Measurements from ENCODE around the gene WDR62.
"Not testable (repeated sequence)": the region's sequence is repeated elsewhere in the genome, so short reads cannot be mapped to it uniquely, and the experiment has no call there.

Gene WDR62

DNA sequence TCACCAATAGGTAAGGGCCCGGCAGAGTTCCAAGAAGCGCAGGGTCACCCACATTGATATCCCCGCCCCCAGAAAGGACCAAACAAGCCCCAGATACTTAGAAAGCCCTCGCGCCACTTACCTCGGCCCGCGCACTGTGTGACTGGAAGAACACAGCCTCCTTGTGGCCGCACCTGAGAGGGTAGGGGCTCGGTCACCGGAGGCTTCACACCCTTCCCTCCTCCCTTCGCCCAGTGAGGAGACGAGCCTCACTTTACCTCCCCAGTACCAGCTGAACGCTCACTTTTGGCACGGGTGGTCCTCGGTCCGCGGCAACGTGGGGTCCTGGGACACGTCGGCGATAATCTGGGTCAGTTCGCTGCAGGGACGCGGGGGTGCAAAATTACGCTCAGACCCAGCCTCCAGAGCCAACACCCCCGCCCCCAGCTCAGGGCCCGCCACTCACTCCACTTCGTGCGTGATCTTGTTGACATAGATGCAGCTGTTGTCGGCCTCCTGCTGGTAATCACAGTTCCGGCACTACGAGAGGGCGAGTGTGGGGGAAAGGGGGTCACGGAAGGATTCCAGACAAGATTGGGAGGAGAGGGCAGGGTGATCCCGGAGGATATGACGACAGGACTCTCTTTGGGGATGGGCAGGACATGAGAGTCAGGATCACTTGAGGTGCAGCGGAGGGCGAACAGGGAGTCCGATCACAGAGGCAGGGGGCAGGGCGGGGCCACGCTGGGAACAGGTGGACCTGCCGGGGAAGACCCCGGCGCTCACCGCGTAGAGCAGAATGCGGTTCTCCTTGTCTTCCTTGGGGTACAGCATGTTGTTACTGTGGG, 59.4 kb downstream of the WDR62 start:
- DNase-seq, result peak; percentile 26

DNA sequence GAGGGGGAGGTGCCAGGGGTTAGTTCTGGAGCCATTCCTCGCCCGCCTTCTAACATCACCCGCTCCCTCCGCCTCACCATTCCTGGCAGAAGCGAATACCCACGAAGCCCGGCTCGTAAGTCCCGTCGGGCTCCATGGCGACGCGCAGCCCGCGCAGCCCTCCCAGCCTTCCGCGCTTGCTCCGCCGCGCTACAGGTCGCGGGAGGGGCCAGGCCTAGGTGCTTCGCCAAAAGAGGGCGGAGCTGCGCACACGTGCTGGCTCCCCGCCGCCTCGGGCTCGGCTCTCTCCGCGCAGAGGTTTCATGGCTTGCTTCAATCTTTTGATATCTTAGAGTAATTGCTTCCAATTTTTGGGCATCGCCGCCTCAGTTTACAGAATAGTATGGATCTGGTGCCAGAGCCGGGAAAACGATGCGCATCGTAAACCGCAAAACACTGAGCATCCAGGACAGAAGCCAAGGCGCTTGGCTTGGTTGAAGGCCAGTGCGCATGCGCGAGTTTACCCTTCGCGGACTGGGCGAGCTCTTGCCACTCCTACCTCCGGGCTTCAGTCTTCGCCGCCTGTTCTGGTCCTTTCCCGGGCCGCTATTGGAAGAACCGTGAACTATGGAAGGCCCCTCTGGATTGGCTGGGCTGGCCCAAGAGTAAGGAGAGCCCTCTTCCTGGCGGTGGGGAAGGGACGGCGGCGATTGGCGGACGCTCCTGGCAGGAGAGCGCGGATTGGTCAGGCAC, 60.2 kb downstream of the WDR62 start, which contains the start of gene POLR2I:
Gene POLR2I (minus strand): TSS at position 155 of the 732 bp plus-strand sequence. CDS start 19 bp downstream, at position 136.
- DNase-seq, result peak; percentile 100

DNA sequence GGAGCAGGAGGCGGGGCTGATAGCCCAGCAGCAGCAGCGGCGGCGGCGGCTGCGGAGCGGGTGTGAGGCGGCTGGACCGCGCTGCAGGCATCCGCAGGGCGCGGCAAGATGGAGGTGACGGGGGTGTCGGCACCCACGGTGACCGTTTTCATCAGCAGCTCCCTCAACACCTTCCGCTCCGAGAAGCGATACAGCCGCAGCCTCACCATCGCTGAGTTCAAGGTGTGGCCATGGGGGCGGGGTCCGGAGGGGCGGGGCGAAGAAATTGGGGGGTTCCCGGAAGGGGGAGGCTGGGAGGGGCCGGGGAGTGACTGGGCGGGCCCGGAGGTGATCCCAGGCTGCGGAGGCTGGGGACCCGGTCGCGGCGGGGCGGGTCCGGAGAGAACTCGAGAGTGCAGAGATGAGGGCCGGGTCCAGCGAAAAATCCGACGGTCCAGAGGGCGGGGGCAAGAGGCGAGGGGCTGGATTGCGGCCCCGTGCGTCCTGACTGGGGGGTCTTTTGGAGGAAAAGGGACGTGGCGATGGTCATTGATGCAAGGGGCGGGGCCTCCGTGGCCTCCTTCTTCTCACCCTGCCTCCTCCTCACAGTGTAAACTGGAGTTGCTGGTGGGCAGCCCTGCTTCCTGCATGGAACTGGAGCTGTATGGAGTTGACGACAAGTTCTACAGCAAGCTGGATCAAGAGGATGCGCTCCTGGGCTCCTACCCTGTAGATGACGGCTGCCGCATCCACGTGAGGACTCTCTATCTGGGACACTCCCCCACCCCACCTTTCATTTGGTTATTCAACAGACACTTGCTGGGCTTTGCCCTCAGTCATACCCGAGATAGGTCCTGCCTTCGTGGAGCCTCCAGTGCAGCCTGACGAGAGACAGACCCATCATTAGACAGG, 61.0 kb downstream of the WDR62 start, which contains the start of gene TBCB:
Gene TBCB (plus strand): TSS at position 16 of the 891 bp plus-strand sequence. CDS start 93 bp downstream, at position 109.
- peak; percentile 76 for DNase-seq

DNA sequence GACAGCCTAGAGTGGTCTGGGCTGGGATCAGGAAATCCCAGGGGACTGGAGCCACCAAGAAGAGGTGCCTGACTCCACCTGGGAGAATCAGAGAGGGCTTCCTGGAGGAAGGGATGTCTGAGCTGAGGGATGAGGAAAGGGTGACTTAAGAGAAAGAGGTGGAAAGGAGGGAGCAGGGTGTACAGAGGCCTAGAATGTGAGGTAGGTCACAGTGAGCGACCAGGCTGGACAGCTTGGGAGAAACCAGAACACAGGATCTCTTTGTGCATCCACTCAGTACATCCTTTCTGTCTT, 61.6 kb downstream of the WDR62 start:
- no peak for DNase-seq

DNA sequence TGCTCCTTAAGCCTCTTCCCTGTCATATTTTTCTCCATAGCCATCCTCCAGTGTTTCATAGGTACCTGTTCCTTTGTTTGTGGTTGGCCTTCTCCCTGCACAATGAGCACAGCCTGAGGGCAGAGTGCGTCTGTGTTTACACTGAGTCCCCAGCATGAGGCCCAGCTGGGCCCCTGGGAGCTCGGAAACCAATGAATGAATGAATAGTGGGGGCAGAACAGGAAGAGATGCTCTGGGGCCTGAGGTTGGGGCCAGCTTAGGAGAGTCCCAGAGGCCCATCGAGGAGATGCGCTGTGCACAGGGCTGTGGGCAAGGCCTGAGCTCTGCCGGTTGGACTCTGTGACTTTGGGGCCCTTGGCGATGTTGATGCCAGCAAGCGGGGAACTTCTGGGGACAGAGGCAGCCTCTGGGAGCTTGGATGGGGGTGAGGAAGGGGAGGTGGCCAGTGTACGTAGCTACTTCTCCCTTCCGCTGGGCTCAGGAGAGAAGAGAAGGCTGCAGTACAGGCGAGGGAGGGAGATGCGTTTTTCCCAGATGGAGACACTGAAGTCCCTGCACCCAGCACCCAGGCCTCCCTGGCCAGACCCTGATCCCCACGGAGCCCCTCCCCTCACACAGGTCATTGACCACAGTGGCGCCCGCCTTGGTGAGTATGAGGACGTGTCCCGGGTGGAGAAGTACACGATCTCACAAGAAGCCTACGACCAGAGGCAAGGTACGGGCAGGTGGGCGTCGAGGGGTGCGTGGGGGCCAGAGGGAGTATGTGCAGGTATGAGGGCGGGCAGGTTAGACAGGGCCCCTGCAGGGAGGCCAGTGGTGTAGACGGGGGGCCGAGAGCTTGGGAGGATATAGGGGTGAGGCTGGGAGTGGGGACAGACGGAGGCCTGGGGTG, 65.6 kb downstream of the WDR62 start:
- no peak for DNase-seq

DNA sequence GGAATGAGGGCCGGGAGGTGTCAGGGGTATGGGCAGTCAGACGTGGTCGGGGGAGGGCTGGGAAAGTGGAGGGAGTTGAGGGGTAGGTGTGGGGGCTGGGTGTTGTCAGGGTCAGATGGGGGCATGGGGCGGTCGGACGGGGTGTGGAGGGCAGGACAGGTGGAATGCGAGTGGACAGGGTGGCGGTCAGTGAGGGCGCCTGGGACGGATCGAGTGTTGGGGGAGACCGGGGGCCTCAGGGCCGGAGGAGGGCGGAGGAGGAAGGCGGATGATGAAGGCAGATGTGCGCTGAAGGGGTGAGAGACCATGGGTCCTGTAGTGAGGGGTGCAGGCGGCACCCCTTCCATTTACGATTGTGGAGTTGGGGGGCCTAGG, 66.3 kb downstream of the WDR62 start:
- DNase-seq, result no peak

DNA sequence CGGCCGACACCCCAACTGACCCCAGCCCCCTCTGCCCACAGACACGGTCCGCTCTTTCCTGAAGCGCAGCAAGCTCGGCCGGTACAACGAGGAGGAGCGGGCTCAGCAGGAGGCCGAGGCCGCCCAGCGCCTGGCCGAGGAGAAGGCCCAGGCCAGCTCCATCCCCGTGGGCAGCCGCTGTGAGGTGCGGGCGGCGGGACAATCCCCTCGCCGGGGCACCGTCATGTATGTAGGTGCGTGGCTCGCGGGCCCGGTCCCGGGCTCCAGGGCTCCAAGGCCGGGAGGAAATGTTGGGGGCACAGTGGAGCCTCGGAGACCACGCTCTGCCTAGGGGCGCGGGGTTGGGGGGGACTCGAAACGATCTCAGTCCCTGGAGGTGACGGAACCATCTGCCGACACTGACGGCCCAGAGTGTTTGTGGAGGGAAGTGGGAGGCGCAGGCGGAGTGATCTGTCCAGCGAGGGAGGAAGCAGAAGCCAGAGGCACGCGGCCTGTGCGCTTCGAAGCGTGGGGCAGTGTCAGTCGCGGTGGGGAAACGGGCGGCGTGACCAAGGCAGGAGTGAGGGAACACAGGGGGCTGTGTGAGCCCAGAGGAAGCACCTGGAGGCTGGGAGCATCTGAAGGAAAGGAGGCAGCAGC, 66.9 kb downstream of the WDR62 start:
- no peak for DNase-seq

DNA sequence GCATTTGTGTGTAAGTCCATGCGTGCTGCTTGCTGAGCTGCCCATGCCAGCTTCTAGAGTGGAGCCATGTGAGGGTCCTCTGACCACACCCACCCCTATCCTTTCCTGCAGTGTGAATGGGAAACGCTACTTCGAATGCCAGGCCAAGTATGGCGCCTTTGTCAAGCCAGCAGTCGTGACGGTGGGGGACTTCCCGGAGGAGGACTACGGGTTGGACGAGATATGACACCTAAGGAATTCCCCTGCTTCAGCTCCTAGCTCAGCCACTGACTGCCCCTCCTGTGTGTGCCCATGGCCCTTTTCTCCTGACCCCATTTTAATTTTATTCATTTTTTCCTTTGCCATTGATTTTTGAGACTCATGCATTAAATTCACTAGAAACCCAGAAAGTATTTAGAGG, 70.9 kb downstream of the WDR62 start:
- DNase-seq, result no peak

DNA sequence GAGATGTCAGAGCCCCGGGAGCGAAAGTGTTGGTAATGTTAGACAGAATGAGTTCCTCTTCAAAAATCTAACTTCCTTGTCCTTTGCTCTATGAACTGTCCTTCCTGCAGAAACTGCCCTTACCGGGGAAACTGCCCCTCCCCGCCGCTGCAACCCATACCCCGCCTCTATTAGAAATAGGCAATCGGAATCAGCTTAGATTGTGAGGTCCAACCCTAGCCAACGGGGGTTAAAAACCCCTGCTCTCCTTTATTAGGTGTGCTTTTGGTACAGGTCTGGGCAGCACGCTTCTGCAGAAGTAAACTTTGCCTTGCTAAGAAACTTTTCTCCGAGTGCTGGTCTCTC, 73.7 kb downstream of the WDR62 start:
- peak; percentile 73 for DNase-seq

DNA sequence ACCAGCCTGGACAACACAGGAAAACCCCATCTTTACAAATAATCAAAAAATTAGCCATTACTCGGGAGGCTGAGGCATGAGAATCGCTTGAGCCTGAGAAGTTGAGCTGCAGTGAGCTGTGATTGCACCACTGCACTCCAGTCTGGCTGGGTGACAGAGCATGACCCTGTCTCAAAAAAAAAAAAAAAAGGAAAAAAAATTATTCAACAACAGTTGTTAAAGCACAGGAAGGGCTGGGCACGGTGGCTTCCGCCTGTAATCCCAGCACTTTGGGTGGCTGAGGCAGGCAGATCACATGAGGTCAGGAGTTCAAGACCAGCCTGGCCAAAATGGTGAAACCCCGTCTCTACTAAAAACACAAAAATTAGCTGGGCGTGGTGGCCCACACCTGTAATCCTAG, 76.5 kb downstream of the WDR62 start:
- DNase-seq, result not testable (repeated sequence)

DNA sequence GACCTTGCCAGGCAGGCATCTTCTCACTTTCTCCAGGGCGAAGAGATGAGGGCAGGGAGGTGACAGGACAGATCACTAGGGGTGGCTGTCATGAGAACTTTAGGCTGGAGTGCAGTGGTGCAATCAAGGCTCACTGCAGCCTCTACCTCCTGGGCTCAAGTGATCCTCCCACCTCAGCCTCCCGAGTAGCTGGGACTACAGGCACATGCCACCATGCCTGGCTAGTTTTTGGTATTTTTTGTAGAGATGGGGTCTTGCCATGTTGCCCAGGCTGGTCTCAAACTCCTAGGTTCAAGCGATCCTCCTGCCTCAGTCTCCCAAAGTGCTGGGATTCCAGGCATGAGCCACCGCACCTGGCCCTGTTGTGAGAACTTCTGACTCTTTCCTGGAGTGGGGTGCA, 80.2 kb downstream of the WDR62 start:
- DNase-seq, result not testable (repeated sequence)

DNA sequence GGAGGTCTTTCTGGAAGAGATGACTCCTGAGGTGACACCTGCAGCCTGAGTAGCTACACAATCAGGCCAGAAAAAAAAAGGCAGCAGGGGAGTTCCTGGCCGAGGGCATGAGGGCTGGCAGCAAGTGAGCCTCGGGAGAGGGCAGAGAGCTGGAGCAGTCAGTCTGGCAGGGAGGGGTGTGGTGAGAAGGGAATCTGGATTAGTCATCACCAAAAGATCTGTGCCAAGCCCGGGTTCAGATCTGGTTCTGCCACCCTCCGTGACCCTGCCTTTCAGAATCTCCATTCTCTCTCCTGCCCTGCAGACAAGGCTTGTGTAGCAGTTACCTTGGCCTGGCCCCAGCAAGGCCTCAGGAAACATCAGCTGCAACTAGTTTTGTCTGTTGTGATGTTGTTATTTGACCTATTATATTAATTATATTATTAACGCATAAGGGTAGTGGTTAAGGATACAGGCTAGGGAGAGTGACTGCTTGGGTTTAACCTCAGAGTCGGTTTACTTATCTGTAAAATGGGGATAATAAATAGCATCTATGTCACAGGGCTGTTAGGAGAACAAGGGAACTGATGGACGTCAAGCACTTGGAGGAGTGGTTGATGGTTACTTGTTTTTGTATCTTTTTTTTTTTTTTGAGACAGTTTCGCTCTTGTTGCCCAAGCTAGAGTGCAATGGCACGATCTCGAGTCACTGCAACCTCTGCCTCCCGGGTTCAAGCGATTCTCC, 82.4 kb downstream of the WDR62 start:
- no peak for DNase-seq

DNA sequence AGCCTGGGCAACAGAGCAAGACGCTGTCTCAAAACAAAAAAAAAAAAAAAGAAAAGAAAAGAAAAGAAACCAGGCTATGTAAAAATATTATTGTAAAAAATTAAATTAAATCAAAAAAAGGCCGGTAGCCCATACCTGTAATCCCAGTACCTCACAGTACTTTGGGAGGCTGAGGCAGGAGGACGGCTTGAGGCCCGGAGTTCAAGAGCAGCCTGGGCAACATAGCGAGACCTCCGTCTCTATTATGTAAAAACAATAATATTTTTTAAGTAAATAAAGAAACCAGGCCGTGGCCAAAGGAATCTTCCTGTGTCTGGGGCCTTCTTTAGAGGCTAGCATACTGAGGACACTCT, 84.4 kb downstream of the WDR62 start:
- no peak for DNase-seq

DNA sequence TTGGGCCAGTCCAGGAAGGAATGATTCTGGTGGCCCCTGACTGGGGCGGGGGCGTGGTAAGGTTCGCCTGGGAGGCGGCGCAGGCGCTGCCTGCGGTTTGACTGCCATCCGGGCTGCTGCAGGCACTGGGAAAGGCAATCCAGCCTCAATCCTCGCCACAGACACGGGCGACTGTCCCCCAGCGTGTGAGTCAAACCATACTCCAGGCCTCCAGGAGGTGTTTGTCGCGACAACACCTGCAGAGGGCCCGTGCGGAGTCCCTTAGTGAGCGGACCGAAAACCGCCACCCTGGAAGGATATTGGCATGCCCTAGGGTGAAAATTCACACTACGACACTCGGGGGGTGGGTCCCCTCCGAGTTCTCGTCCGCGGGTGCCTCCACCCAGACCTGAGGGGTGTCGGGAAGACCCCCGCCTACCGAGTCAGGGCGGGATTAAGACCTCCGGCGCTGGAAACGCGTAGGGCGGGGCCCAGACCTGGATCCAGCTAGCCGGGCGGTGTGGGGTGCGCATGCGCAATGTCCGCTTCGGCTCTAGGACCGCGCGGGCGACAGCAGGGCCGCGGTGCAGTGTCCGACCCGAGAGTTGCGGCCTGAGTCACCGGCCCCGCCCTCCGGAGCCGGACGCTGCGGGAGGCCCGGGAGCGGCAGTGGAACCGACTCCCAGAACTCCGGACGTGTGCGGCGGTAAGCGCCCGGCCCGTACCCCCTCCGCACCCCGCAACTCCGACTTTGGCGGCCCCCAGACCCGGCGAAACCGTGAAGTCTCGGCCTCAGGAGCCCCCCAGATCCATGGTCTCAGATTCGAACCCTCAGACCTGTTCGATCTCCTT, 85.0 kb downstream of the WDR62 start, which contains the start of gene CAPNS1:
Gene CAPNS1 (plus strand): TSS at position 594 of the 831 bp plus-strand sequence. CDS start 946 bp downstream, outside the sequence.
- peak; percentile 100 for DNase-seq

DNA sequence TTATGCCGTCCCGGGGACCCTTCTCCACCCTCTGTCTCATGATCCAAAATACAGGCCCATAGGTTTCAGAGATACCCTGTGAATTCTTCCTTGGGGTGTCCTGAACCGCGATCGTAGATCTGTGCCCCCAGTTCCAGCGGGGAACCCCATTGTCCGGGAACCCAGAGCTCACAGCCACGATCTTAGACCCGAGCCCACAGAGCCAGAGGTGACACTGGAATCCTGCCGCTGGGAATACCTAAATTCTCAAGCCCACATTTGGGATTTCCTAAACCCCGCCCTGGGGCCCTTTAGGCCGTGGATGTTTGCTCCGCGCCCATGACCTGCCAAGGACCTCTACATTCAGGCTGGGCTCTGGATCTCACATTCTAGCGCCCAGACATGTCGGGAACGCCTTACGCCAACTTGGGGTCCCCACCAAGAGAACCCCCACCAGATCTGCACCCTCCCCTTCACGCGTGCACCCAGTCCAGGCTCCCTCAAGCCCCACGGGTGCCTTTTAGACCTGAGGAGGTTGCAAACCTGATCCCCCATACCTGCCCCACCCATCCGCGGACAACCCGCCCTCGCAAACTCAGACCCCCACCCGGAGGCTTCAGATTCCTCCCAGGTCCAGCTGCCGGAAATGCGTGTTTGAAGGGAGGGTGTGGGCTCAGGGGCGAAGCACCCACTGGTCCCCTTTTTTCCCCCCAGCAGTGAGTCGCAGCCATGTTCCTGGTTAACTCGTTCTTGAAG, 85.8 kb downstream of the WDR62 start:
- DNase-seq, result peak; percentile 91

DNA sequence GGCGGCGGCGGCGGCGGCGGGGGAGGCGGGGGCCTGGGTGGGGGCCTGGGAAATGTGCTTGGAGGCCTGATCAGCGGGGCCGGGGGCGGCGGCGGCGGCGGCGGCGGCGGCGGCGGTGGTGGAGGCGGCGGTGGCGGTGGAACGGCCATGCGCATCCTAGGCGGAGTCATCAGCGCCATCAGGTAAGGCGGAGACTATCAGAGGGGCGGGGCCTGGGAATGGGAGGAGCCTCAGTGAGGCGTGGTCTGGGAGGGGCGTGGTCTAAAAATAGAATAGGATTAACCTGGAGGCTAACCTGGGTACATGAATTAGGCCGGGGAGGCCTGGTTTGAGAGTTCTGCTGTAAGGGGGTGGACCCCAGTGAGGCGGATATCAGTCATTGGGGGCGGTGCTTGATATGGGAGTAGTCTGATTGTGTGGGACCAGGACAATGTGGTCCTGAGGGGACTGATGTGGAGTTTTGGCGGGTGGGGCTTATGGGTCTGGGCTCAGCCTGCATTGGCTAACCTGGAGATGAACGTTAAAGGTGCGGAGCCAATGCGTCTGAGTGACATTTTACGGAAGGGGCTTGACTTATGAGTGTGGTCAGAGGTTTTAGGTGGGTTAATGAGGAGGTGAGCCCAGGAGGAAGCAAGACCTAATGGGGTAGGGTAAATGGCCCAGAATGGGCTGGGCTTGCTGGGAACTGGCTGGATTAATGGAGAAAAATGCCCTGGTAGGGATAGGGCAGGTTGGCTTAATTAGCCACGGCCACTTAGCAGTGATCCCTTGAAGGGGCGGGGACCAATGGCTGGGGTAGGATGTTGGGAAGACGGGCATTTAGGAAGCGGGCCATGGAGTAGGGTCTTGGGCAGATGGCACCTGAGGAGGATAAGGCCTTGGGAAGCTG, 86.6 kb downstream of the WDR62 start:
- peak; percentile 94 for DNase-seq

DNA sequence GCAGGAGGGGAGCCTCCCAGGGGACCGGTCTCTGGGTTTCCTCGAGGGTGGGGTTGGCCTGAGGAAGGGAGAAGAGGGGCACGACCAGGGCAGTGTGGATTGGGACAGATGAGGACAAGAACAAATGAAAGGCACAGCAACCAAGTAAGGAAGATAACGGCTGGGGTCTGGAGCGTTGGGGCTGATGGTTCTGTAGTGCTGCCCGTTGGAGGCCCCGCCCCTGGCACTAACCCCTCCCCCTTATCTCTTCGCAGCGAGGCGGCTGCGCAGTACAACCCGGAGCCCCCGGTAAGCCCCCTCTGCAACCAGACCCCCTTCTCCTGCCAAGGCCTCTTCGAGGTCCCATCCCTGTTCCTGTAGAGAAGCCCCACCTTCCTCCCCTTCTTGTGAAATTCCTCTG, 87.3 kb downstream of the WDR62 start:
- DNase-seq, result no peak

DNA sequence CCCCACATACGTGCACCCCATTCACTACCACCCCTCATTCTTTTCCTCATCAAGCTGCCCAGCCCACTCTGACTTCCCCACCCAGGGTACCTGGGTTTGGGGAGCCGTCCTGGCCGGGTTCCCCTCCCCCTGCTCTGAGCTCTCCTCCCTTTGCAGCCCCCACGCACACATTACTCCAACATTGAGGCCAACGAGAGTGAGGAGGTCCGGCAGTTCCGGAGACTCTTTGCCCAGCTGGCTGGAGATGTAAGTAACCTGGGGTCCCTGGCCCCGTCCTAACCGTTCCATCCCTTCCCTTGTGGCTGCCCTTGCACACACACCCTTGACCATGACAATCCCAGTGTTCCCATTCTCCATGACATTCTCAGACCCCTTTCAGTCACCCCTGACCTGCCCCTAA, 87.8 kb downstream of the WDR62 start:
- DNase-seq, result no peak

Measured in NCI-H2227 treated with DMSO at 0.1 percent for 48 hours (cell line).